Measurements from ENCODE around the gene SHBG. TPM values are rescaled to one million over a fixed set of nuclear protein-coding genes. Genes with fewer than 3 reads are reported as not detected.
A peak's percentile ranks its signal among the peaks of the same experiment; 100 is the strongest.

Gene SHBG
- total and polyA plus RNA-seq, 2 of the 4 experiments (the other 2 are of a cell fraction), result 0.36 to 0.38 TPM

DNA sequence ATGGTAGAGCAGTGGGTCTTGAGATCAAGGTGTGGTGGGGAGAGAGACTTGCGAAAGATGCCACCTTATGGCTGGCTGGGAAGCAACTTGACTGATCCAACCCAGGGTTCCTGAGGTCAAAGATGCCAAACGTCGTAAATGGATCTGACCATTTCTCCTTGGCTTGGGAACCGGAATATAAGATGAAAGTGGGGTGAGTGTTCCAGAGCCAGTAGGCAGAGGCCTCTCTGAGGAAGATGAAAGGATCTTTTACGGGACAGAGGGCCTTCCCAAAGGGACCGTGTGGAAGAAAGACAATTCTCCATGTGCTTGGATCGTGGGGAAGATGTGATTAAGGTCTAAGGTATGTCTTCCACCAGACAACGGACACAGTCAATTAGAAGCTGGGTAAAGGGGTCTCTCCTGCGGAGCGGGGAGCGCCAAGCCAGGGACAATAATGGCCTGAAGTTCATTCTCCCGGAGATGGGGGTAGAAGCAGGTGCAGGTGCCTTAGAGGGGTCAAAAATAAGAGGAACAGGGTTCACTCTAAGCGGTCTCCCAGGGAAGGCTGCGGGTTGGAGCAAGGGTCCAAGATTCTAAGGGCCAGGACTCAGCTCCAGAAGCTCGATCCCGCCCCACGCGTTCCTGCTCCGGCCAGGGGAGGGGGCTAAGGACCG, 16.0 kb upstream of the SHBG start:
- H2AFZ ChIP-seq (replicated peaks; ENCODE audit: low read length, poor library complexity), result peak overlapping the region; percentile 91
- DNase-seq, result peak; percentile 50
- no peak overlapping the region for H4K5ac ChIP-seq (ENCODE audit: low read depth, low read length)
- peak overlapping the region; percentile 79 for H3K9ac ChIP-seq (ENCODE audit: low read depth, low read length)
- no peaks in the 10 kb centered on the region for H3K9me3 ChIP-seq (ENCODE audit: control insufficient read depth, insufficient read depth, low read length)
- dilution Hi-C loops (cut with HindIII; ENCODE audit: low sequenced_read_pairs, unreplicated experiment) (no loop called here), in situ Hi-C loops (cut with MboI; ENCODE audit: low sequenced_read_pairs) (no loop called here), intact Hi-C loops (cut with micrococcal nuclease) (loop anchor here (2.0 kb wide), 1 partner anchor 73 kb away; the partner anchor contains the start of gene TP53)
- peak overlapping the region; percentile 3; the same call in 1 of the 2 replicates for H2BK120ac ChIP-seq (ENCODE audit: low read depth, low read length)
- no peaks in the 10 kb centered on the region for H3K27me3 ChIP-seq (ENCODE audit: control insufficient read depth, insufficient read depth, low read length)
- H3K9me1 ChIP-seq (ENCODE audit: insufficient read depth, low read length), result peaks cover 16% of the 10 kb centered on the region
- H3K27ac ChIP-seq (ENCODE audit: insufficient read depth, low read length), result peak overlapping the region; percentile 75
- BruUV-seq (replicated peaks), result no TSS peak
- peaks cover 36 to 51% of the 10 kb centered on the region in 2 experiments for H3K79me1 ChIP-seq (ENCODE audit: low read depth in 1 of 2, low read length in 2 of 2)
- H3K4me1 ChIP-seq (ENCODE audit: control insufficient read depth, insufficient read depth, low read length), result peaks cover 9% of the 10 kb centered on the region
- POLR2A ChIA-PET (ENCODE audit: unreplicated experiment), result interaction anchor here (1.3 kb wide), 1 partner anchor 30 kb away, joined by 3 read pairs; the partner anchor contains the start of gene MPDU1
- WGBS, 2 experiments (ENCODE audit: extremely low coverage in 2 of 2, insufficient read length in 1 of 2), result 3% methylated on average over 9 of the region's 20 CpGs; no CpG with 5 or more reads in 1 of the 2 experiments
- peak overlapping the region; percentile 40 for H4K91ac ChIP-seq (ENCODE audit: insufficient read depth, low read depth, low read length)
- no peak for ATAC-seq (ENCODE audit: low read depth)
- peak overlapping the region; percentile 89 for H3K4me2 ChIP-seq (ENCODE audit: low read depth, low read length)
- H3K4ac ChIP-seq (ENCODE audit: low read depth, low read length), result peak overlapping the region; percentile 85
- H4K20me1 ChIP-seq (ENCODE audit: insufficient read depth, low read length), result peaks cover 48% of the 10 kb centered on the region
- peak overlapping the region; percentile 6; the same call in 1 of the 2 replicates for H3K18ac ChIP-seq (ENCODE audit: low read depth, low read length)
- H2BK20ac ChIP-seq (ENCODE audit: low read depth, low read length), result no peak overlapping the region
- peak overlapping the region; percentile 18; the same call in 1 of the 3 replicates for H2BK15ac ChIP-seq (ENCODE audit: low read depth, low read length)
- H3K36me3 ChIP-seq (ENCODE audit: control insufficient read depth, insufficient read depth, low read length), result peaks cover 4% of the 10 kb centered on the region; the same call in 1 of the 2 replicates
- peak overlapping the region; percentile 44 for H2BK5ac ChIP-seq (ENCODE audit: low read depth, low read length, poor library complexity, severe bottlenecking)
- peak overlapping the region; percentile 1 to 44; a peak in 1 of 4 replicates for H4K8ac ChIP-seq (ENCODE audit: low read depth in 2 of 2, low read length in 2 of 2)
- peak overlapping the region; percentile 11 for H3K14ac ChIP-seq (replicated peaks; ENCODE audit: low read depth, low read length)
- CTCF ChIA-PET, result interaction anchor here (1.0 to 2.2 kb wide), 3 partner anchors 14 to 73 kb away, joined by 4 to 14 read pairs (median 12); partner anchors contain the start of genes SAT2 and TP53
- peak overlapping the region; percentile 33 for H2AK5ac ChIP-seq (ENCODE audit: low read depth, low read length)
- H3K4me3 ChIP-seq (ENCODE audit: insufficient read depth, low read depth, low read length), result peak overlapping the region; percentile 78
- peak overlapping the region; percentile 14 for H3K23ac ChIP-seq (ENCODE audit: low read depth, low read length)
- H2AK9ac ChIP-seq (replicated peaks; ENCODE audit: low read depth, low read length, poor library complexity), result peak overlapping the region; percentile 89
- no peak for TF ChIP-seq FOS (IDR thresholded peaks at IDR 0.05; ENCODE audit: low read depth, low read length)
- TF ChIP-seq MXI1 (IDR thresholded peaks at IDR 0.05; ENCODE audit: borderline replicate concordance, low read depth, low read length), result peak; percentile 77; the same call in 1 of the 2 replicates
- peak overlapping the region; percentile 36 for H3K56ac ChIP-seq (ENCODE audit: extremely low read depth, insufficient read depth, low read length)
